CD4-positive, alpha-beta T cell treated with Interleukin-4 for 4 hours (primary cell): Measurements from ENCODE around the gene DUSP28.
"Not testable (repeated sequence)": the region's sequence is repeated elsewhere in the genome, so short reads cannot be mapped to it uniquely, and the experiment has no call there.

ENCODE experiments used
- DNase-seq: peaks from one replicate; pipeline ENCODE4 v3.0.0-alpha.2; 2020

DUSP28 gene

GRCh38 chr2:240561325-240561971 lies 1.3 kb downstream of the DUSP28 start:
- peak; percentile 73 for DNase-seq

- not testable (repeated sequence) for DNase-seq
Measured at GRCh38 chr2:240563231-240563630, 3.1 kb downstream of the DUSP28 start.

DNA sequence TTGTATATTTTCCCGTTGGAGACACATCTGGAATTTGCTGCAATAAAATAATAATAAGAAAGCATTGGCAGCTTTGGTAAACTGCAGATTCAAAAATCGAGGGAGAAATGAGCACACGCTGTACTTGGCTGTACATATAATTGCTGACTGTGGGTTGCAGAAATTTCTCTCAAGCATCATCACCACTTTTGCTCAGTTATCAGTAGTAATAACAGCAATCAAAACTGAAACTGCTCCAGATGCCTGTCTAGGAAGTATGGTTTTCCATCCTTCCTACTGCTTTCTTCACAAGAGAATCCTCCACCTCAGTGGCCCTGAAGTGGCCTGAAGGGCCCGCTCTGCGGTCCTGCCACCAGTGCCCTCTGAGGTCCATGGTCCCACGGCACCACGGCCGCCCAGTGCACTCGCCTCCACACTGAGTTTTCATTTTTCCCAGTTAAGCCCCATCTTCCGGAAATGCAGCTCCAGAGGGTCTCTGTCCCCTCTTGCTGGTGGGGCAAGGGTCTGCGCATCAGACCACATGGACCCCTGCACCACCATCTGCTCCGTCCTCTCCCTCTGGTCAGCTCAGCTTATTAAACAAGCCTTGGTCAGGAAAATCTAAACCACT lies 3.9 kb downstream of the DUSP28 start:
- DNase-seq: no peak

DNA sequence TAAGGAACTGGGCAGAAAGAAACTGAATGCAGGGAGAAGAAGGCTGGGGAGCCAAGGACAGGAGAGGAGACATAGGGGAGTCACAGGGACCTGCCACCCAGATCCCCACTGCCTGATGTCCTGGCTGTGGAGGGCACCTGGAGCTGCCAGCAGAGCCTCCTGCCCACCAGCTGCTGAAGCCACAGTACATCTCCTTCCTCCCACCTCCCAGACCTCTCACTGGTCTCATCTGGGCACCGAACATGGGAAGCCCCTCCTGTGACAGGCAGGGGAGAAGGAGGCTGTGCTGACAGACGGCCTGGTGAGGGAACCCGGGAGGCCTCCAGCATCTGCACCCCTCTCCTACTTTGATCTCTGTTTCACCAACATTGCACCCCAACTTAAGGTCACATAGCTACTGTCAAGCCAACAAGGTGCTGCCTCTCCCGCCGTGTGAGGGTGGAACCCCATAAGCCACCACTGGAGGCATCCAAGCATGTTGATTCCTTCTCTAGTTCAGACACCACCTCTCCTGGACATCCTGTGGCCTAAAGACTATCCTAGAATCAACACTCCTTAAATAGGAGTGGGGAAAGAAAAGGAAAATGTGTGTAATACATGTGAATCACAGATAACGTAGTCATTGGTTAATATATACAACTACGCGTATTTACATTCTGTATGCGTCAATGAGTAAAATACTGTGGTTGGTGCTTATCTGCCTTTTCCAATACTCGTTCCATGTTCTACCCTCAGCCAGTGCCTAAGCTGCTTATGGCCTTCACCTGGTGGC lies 4.6 kb downstream of the DUSP28 start:
- peak; percentile 34 for DNase-seq

- DNase-seq: peak; percentile 98
Measured at GRCh38 chr2:240565333-240566202, 5.4 kb downstream of the DUSP28 start.

- DNase-seq: peak; percentile 93
Measured at GRCh38 chr2:240566203-240567136, 6.3 kb downstream of the DUSP28 start.

- DNase-seq: peak; percentile 47
Measured at GRCh38 chr2:240567137-240567871, 7.1 kb downstream of the DUSP28 start.

GRCh38 chr2:240567872-240568677 lies 7.9 kb downstream of the DUSP28 start, which contains the start of gene RNPEPL1:
Gene RNPEPL1 (plus strand): TSS chr2:240568484. CDS start chr2:240568587, 103 bp downstream.
- DNase-seq: peak; percentile 55

DNA sequence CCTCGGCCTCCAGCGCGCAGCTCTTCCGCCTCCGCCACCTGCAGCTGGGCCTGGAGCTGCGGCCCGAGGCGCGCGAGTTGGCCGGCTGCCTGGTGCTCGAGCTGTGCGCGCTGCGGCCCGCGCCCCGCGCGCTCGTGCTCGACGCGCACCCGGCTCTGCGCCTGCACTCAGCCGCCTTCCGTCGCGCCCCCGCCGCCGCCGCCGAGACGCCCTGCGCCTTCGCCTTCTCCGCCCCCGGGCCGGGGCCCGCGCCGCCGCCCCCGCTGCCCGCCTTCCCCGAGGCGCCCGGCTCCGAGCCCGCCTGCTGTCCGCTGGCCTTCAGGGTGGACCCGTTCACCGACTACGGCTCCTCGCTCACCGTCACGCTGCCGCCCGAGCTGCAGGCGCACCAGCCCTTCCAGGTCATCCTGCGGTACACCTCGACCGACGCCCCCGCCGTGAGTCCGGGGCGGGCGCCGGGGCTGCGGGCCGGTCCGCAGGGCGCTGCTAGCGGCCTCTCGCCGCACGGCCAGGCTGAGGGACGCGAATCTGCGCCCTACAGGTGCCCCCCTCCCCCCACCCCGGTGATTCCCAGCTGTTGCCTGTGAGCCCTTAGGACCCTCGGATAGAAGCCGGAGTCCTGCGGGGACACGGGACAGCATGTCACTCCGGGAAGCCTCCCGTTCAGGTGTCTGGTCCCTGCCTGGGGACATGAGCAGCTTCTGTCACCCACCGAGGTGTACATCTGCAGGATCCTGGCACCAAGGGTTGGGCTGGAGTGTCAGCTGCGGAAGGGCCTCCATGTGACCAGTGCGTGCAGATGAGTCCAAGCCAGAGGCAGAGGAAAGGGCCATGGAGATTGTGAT lies 8.7 kb downstream of the DUSP28 start:
- DNase-seq: peak; percentile 48

- no peak for DNase-seq
Measured at GRCh38 chr2:240569523-240569997, 9.4 kb downstream of the DUSP28 start.

DNA sequence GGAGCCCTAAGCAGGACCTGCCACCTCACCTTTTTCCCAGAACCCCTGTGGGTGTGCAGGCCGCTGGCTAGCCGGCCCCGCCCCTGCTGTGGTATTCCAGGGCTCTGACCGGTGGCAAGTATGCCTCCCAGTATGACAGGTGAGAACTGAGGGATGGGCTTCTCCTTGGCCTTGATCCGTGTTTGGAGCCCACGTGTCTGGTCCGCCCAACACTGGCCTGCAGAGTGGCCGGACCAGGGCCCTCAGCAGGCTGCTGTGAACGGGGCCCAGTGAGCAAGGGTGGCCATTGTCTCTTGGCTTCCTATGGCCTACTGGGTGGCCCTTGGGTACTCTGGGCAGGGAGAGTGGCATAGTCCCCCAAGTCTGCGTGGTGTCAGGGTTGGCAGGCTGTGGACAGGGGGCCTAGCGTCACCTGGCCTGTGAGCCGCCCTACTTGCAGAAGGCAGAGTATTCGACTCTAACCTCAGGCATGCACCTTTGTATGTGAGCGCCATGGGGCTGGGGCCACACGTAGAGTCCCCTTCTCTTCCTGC lies 9.9 kb downstream of the DUSP28 start:
- no peak for DNase-seq

GRCh38 chr2:240570531-240571313 lies 10.6 kb downstream of the DUSP28 start:
- DNase-seq: no peak

DNA sequence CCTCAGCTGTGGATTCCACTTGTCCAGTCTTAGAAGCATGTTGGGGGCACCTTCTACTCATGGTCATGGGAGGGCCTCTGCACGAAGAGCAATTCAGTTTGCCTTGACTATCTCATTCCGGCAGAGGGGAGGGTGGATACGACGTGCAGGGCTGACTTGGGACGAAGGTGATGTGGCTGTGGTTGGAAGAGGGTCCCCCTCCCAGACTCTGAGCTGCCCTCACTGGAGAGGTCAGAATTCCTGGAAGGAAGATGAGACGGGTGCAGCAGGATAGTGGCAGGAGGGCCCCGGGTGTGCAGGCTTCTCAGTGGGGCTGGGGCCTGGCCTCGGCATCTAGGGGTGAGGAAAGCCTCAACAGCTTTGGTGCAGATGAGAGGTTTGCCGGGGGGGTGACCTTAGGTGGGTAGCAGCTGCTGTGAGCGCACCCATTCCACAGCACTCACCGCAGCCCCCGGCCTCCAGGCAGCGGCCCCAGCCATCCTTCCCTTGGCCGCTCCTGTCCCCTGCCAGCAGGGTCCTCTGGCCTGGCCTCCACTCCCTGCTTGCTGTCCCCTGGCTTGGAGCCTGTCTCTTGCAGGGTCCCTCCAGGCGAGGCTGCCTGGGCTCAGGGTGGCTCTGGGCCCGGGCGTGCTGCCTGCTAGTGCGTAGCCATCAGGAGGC lies 11.3 kb downstream of the DUSP28 start:
- DNase-seq: no peak

GRCh38 chr2:240572141-240573031 lies 12.2 kb downstream of the DUSP28 start:
- no peak for DNase-seq

DNA sequence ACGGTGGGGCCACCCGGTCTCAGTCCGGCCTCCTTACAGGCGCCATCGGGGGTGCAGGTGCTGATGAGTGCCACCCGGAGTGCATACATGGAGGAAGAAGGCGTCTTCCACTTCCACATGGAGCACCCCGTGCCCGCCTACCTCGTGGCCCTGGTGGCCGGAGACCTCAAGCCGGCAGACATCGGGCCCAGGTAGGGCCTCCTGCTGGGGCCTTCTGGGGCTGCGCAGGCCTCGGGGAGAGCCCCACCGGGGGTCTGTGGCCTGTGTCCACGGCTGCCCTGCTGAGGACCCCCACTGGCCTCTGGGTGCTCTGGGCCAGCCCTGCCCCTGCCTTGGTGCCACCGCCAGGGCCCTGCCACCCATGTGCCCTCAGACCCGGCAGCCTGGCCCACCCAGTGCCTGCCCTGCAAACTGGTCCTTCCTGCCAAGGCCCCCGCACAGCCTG lies 12.9 kb downstream of the DUSP28 start:
- no peak for DNase-seq
